ENCODE data around the gene SALL3.

- TF ChIP-seq CTCF (IDR thresholded peaks at IDR 0.05) = no peak
- no peak for TF ChIP-seq POLR2AphosphoS5 (IDR thresholded peaks at IDR 0.05)
- TF ChIP-seq POLR2A (IDR thresholded peaks at IDR 0.05) = no peak
These were observed 17.3 kb downstream of the SALL3 start for GRCh38 chr18:78996741-78997490.

Data from gastroesophageal sphincter (tissue), 3 donors.